Activated naive CD8-positive, alpha-beta T cell (primary cell): ENCODE results near the gene OR5B3.
"Not testable (repeated sequence)": the region's sequence is repeated elsewhere in the genome, so short reads cannot be mapped to it uniquely, and the experiment has no call there.

ENCODE experiments used
- H3K27ac Mint-ChIP-seq: one replicate; pipeline ENCODE4 v1.8.0; 2021; ENCODE audit warnings: mixed read lengths
- H3K27me3 Mint-ChIP-seq: one replicate; pipeline ENCODE4 v1.8.0; 2021; ENCODE audit warnings: mixed read lengths
- H3K36me3 Mint-ChIP-seq: one replicate; pipeline ENCODE4 v1.8.0; 2021; ENCODE audit warnings: mixed read lengths
- H3K4me1 Mint-ChIP-seq: one replicate; pipeline ENCODE4 v1.8.0; 2021; ENCODE audit warnings: low read depth, mixed read lengths
- H3K4me3 Mint-ChIP-seq: one replicate; pipeline ENCODE4 v1.8.0; 2021; ENCODE audit warnings: mild to moderate bottlenecking, mixed read lengths
- H3K9me3 Mint-ChIP-seq: one replicate; pipeline ENCODE4 v1.8.0; 2021; ENCODE audit warnings: low read depth, mixed read lengths

The OR5B3 gene

DNA sequence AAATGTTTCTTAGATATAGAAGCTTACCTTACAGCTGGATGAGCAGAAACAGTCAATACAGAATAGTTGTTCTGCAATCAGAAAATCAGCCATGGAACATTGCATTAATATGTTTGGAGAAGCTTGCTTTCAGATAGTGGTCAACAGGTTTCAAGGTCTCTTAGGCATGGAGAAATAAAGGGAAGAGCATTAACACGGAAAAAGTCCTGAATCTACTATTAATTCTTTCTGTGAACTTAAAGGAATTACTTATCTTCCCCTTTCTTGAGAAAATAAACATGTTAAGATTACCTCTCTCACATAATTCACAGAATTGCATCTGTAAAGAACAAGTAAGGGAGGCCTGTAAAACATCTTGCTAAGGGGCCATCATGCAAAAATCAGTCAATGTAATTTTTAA lies at the start of gene OR5B3:
Gene OR5B3 (minus strand): TSS at position 101 of the 400 bp plus-strand sequence. CDS start 3,465 bp downstream, outside the sequence.
- H3K27ac Mint-ChIP-seq, result no peak within 1 kb of the TSS
- no peaks in the 10 kb centered on the region for H3K4me1 Mint-ChIP-seq
- no peak within 1 kb of the TSS for H3K4me3 Mint-ChIP-seq
- peaks cover 21% of the 10 kb centered on the region for H3K9me3 Mint-ChIP-seq
- H3K36me3 Mint-ChIP-seq, result peaks cover 22% of the 10 kb centered on the region
- H3K27me3 Mint-ChIP-seq, result peaks cover 3% of the 10 kb centered on the region

DNA sequence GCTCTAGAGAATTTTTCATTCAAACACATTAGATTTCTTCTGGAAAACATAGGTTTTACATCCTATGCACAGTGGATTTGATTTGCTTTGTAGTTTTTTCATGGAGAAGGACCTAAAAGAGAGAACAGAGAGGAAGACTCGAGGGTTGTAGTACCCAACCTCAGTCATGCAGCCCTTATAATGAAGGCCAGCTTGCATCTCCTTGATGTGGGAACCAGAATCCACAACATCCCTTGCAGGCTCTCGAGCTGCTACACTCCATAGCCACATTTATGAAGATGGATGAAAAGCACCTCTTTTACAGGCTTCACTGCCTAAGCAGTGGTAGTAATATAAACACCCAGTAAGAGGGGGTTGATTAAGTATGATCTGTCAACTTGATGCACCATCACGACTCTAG lies 44.9 kb upstream of the OR5B3 start:
- Mint-ChIP-seq H3K36me3 (peaks cover 2% of the 10 kb centered on the region), H3K4me3 (no peak overlapping the region), H3K27me3 (no peaks in the 10 kb centered on the region), H3K27ac (no peak overlapping the region), H3K9me3 (peaks cover 4% of the 10 kb centered on the region), H3K4me1 (peaks cover 11% of the 10 kb centered on the region)

DNA sequence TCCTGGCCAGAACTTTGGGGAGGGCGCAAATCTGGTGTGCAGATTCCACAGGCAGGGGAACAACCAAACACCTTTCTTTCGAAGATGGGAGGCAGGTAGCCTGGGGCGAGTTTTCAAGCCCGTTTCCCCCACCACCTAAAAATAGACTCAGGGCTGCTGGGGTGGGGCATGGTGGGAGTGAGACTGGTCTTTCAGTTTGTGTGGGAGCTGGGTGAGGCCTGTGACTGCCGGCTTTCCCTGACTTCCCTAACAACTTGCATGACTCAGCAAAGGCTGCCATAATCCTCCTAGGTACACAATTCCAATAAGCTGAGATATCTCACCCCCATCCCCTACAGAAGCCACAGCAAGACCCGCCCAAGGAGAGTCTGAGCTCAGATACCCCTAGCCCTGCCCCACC lies 39.6 kb upstream of the OR5B3 start:
- Mint-ChIP-seq H3K27me3 (no peaks in the 10 kb centered on the region), H3K9me3 (peaks cover 6% of the 10 kb centered on the region), H3K36me3 (peaks cover 3% of the 10 kb centered on the region), H3K4me1 (peaks cover 5% of the 10 kb centered on the region), H3K27ac (no peak overlapping the region), H3K4me3 (no peak overlapping the region)

DNA sequence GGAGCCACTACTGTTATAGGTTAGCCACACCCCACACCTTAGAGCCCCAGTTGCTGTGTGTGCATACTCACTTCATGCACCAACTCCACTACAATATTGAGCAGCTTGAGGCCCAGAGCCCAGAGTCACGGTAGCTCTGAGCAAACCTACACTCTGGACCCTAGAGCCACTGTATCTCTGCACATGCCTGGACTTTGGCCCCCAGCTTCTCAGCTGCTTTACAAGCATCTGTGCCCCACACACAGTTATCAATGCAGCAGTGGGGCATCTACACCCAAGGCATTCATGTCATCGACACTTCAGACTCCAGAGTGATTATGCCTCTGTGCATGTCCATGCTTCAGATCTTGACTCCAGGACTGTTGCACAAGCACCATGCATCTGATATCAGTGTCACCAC lies 37.6 kb upstream of the OR5B3 start:
- Mint-ChIP-seq H3K36me3 (peaks cover 4% of the 10 kb centered on the region), H3K9me3 (peaks cover 6% of the 10 kb centered on the region), H3K27ac (no peak overlapping the region), H3K4me3 (no peak overlapping the region), H3K4me1 (no peaks in the 10 kb centered on the region), H3K27me3 (no peaks in the 10 kb centered on the region)

DNA sequence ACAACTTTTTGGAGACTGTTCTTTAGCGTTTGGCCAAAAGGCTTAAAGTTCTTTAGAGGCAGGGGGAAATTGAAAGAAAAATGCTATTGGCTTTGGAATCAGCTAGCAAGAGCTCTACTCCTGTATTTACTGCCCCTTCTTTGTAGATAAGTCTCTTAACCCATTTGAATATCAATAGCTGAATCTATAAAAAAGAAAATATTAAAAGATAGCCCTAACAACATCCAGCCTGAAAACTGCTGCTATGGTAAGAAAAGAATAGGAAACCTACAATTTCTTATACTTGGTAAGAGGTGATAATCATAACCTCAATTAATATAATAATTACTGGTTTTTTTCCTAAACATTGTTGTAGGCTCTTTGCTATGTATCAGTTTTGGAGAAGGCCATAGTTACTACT lies 35.5 kb upstream of the OR5B3 start, which contains the start of gene OR5B12:
Gene OR5B12 (minus strand): TSS at position 101 of the 400 bp plus-strand sequence. CDS start 2,085 bp downstream, outside the sequence.
- peaks cover 11% of the 10 kb centered on the region for H3K36me3 Mint-ChIP-seq
- H3K4me1 Mint-ChIP-seq, result no peaks in the 10 kb centered on the region
- H3K4me3 Mint-ChIP-seq, result no peak within 1 kb of the TSS
- no peak within 1 kb of the TSS for H3K27ac Mint-ChIP-seq
- peaks cover 5% of the 10 kb centered on the region for H3K9me3 Mint-ChIP-seq
- no peaks in the 10 kb centered on the region for H3K27me3 Mint-ChIP-seq

DNA sequence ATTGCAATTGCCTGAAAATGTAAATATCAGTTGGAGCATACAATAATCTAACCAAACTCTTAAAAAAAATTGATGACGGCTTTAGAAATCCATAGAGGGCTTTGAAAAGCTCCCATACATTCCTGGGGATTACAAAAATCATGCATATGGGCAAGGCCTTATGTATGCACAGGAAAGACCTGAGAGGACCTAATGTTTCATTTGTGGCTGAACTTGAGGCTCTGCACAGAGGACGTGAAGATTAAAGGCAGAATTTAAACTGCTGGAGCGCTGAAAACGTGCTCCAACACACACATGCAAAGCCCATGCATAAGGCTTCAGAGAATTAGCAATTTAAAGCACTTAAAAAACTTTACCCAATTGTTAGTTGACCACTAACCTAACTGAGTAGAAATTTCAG lies 31.8 kb upstream of the OR5B3 start:
- Mint-ChIP-seq H3K9me3 (no peaks in the 10 kb centered on the region), H3K4me3 (no peak overlapping the region), H3K27me3 (no peaks in the 10 kb centered on the region), H3K36me3 (peaks cover 10% of the 10 kb centered on the region), H3K4me1 (no peaks in the 10 kb centered on the region), H3K27ac (no peak overlapping the region)

DNA sequence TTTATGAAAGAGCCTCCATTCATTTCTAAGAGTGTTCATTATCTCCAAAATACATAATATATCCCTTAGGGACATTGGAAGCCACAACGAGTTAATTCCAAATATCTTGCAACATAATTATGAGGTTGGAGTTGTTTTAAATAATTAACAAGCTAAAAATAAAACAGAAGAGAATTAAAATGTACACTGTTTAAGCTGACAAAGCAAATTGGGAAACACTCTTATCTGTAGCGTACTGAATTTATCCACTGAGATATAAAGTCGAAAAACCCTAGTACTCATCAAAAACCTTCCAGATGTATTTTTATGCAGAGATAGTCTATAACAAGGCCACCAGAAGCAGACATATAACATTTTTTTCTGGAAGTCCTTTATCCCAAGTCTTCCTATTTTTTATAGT lies 27.5 kb upstream of the OR5B3 start:
- Mint-ChIP-seq H3K4me3 (no peak overlapping the region), H3K27me3 (peaks cover 2% of the 10 kb centered on the region), H3K4me1 (no peaks in the 10 kb centered on the region), H3K36me3 (peaks cover 11% of the 10 kb centered on the region), H3K9me3 (peaks cover under 1% of the 10 kb centered on the region), H3K27ac (no peak overlapping the region)

DNA sequence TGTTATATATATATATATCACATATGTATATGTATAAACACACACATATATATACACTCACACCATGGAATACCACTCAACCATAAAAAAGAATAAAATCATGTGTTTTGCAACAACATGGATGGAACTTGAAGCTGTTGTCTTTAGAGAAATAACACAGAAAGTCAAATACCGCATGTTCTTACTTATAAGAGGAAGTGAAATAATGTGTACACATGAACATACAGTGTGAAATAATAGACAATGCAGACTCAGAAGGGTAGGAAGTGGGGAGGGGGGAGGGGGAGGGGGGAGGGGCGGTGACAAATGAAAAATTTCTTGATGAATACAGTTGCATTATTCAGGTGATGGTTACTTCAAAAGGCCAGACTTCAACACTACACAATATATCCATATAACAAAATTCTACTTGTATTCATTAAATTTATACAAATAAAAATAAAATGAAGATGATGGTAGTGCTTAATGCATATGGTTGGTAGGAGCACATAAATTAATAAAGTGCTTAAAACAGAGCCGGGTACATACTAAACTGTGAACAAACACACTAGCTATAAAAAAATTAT lies 27.0 kb upstream of the OR5B3 start:
- no peak overlapping the region for H3K27ac Mint-ChIP-seq
- peaks cover 12% of the 10 kb centered on the region for H3K36me3 Mint-ChIP-seq
- H3K9me3 Mint-ChIP-seq, result peaks cover 5% of the 10 kb centered on the region
- H3K4me3 Mint-ChIP-seq, result no peak overlapping the region
- H3K4me1 Mint-ChIP-seq, result no peaks in the 10 kb centered on the region
- peaks cover 5% of the 10 kb centered on the region for H3K27me3 Mint-ChIP-seq

DNA sequence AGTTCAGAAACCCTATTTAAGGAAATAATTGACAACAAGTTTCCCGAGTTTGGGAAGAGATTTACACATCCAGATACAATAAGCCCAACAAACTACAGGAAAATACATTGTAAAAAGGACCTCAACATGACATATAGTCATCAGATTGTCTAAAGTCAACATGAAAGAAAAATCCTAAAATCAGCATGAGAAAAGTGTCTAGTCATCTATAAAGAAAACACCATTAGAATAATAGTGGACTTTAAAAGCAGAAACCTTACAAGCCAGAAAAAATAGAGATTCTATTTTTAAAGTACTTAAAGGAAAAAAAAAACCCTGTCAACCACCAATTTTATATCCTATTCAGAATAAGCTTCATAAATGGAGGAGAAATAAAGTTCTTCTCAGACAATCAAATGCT lies 22.6 kb upstream of the OR5B3 start:
- H3K36me3 Mint-ChIP-seq, result peaks cover 6% of the 10 kb centered on the region
- no peak overlapping the region for H3K27ac Mint-ChIP-seq
- peaks cover 13% of the 10 kb centered on the region for H3K9me3 Mint-ChIP-seq
- H3K27me3 Mint-ChIP-seq, result peaks cover 5% of the 10 kb centered on the region
- H3K4me3 Mint-ChIP-seq, result no peak overlapping the region
- no peaks in the 10 kb centered on the region for H3K4me1 Mint-ChIP-seq

DNA sequence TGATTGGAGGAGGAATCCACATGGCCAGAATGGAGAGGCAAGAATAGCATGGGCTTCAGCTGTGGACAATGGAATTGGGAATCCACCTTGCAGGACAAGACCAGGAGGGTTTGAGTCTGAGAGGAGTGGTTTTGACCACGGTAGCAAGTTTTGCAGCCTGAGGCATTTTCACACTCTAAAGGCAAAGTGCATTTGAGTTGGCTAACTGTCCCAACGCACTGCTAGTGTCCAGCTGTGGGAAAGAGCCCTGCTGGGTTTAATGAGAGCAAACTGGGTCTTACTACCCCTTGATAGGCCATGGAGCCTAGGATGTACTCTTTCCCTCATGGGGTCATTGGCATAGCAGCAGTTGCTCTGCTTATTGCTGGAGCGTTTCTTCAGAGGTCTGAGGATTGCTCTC lies 21.3 kb upstream of the OR5B3 start, which contains the start of gene OR5B2:
Gene OR5B2 (minus strand): TSS at position 101 of the 400 bp plus-strand sequence. CDS start 4,860 bp downstream, outside the sequence.
- peaks cover 6% of the 10 kb centered on the region for H3K36me3 Mint-ChIP-seq
- peaks cover 5% of the 10 kb centered on the region for H3K27me3 Mint-ChIP-seq
- H3K9me3 Mint-ChIP-seq, result peaks cover 13% of the 10 kb centered on the region
- H3K4me1 Mint-ChIP-seq, result no peaks in the 10 kb centered on the region
- H3K4me3 Mint-ChIP-seq, result no peak within 1 kb of the TSS
- H3K27ac Mint-ChIP-seq, result no peak within 1 kb of the TSS

DNA sequence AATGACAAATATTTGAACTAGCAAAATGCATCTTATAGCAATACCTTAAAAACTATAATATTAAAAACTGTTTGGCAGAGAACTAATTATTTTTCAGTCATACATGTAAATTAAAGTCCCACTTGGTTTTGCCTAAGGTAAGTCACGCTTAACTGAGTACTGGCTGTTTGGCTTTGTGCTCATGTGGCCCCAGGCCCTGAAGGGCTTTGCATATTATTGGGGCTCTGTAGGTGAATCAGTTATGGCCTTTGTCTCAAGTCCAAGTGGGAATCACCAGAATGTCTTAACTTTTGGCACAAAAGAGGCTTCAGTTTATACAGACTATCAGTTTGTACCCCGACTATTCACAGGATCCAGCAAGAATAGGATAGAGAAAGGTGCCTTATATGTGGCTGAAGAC lies 7.1 kb downstream of the OR5B3 start:
- not testable (repeated sequence) for H3K36me3 Mint-ChIP-seq, H3K4me3 Mint-ChIP-seq, H3K9me3 Mint-ChIP-seq, H3K27ac Mint-ChIP-seq, H3K4me1 Mint-ChIP-seq, H3K27me3 Mint-ChIP-seq

DNA sequence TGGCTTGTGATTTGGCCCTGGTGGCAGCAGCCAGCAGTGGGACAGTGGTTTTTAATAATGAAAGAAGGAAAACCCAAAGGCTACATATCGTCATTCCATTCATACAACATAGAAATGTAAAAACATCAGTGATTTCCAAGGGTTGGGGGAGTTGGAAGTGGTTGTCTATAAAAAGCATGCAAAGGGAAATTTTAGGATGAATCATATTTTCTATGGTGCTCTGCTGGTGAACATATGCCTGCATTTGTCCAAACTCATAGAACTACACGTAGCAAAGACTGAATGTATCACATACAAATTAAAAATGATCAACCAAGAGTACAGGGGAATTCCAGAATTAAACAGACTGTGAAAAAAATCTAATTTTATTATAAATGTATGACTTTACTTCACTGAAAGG lies 11.1 kb downstream of the OR5B3 start:
- no peaks in the 10 kb centered on the region for H3K4me1 Mint-ChIP-seq
- H3K27ac Mint-ChIP-seq, result no peak overlapping the region
- H3K9me3 Mint-ChIP-seq, result peaks cover 11% of the 10 kb centered on the region
- no peak overlapping the region for H3K4me3 Mint-ChIP-seq
- H3K27me3 Mint-ChIP-seq, result no peaks in the 10 kb centered on the region
- peaks cover 9% of the 10 kb centered on the region for H3K36me3 Mint-ChIP-seq

DNA sequence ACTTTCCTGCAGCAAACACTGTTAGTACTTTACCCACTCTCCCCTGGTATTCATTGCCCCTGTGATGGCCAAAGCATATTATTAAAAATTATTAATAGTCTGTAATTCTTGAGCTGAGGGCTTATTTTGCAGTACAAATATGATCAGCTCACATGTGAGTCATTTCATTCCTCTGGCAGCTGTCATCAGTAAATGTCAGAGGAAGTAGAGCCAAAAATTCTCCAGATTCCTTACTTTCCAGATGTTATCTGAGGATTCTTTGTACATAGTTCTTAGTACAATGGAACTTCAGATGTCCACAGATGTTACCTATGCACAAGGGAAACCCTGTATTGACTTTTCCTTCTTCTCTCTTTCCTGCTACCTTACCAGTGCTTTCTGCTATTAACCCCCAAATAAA lies 12.5 kb downstream of the OR5B3 start:
- no peak overlapping the region for H3K27ac Mint-ChIP-seq
- no peaks in the 10 kb centered on the region for H3K27me3 Mint-ChIP-seq
- no peak overlapping the region for H3K4me3 Mint-ChIP-seq
- H3K9me3 Mint-ChIP-seq, result peaks cover 11% of the 10 kb centered on the region
- no peaks in the 10 kb centered on the region for H3K4me1 Mint-ChIP-seq
- peaks cover 9% of the 10 kb centered on the region for H3K36me3 Mint-ChIP-seq

DNA sequence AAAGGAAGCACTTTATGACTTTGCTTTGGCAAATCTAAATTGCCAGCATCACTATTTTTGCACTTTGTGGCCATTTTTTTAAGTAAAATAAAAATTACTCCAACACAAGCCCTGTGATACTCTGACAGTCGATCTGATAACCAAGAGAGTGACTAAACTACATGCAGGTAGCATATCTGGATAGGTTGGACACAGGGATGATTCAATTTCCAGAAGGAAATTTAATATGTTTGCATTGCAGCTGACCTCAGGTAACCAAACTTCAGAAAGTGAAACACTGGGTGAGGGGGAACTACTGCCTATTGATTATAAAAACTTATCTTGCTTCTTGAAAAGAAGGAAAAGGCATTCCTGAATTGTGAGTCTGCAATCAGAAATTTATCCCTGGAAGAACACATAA lies 13.9 kb downstream of the OR5B3 start:
- H3K4me3 Mint-ChIP-seq, result no peak overlapping the region
- peaks cover 9% of the 10 kb centered on the region for H3K36me3 Mint-ChIP-seq
- H3K9me3 Mint-ChIP-seq, result peaks cover 11% of the 10 kb centered on the region
- H3K4me1 Mint-ChIP-seq, result no peaks in the 10 kb centered on the region
- no peaks in the 10 kb centered on the region for H3K27me3 Mint-ChIP-seq
- no peak overlapping the region for H3K27ac Mint-ChIP-seq

DNA sequence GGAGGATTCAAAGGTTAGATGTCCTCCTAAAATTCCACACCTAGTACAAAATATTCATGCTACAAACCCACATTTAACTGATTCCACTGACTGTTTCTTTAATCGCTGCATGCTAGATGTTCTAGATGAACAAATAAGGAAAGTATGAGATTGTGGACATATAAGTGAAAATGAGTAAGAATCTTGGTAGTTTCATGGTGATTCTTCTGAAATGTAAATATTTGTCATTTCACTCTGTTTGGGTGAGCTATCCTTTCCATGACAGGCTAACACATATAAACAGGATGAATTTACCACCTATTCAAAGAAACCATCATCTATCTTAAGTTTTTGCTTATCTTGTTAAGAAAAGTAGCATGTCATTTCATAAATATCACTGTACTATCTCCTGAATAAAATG lies 14.8 kb downstream of the OR5B3 start:
- H3K9me3 Mint-ChIP-seq, result peaks cover 11% of the 10 kb centered on the region
- H3K36me3 Mint-ChIP-seq, result peaks cover 9% of the 10 kb centered on the region
- H3K4me1 Mint-ChIP-seq, result no peaks in the 10 kb centered on the region
- H3K27ac Mint-ChIP-seq, result no peak overlapping the region
- no peak overlapping the region for H3K4me3 Mint-ChIP-seq
- no peaks in the 10 kb centered on the region for H3K27me3 Mint-ChIP-seq

DNA sequence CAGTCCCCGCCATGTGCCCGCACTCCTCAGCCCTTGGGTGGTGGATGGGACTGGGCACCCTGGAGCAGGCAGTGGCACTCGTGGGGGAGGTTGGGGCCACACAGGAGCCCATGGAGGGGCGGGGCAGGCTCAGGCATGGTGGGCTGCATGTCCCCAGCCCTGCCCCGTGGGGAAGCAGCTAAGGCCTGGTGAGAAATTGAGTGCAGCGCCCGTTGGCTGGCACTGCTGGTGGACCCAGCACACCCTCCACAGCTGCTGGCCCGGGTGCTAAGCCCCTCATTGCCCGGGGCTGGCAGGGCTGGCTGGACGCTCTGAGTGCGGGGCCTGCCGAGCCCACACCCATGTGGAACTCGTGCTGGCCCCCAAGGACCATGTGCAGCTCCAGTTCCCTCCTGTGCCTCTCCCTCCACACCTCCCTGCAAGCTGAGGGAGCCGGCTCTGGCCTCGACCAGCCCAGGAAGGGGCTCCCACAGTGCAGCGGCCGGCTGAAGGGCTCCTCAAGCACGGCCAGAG lies 16.1 kb downstream of the OR5B3 start:
- Mint-ChIP-seq H3K4me3 (no peak overlapping the region), H3K9me3 (peaks cover 11% of the 10 kb centered on the region), H3K27me3 (no peaks in the 10 kb centered on the region), H3K4me1 (no peaks in the 10 kb centered on the region), H3K27ac (no peak overlapping the region), H3K36me3 (peaks cover 8% of the 10 kb centered on the region)
